Motor neuron (in vitro differentiated cells): Measurements from ENCODE around the gene PPP1R1C. TPM values are rescaled to one million over a fixed set of nuclear protein-coding genes. Genes with fewer than 3 reads are reported as not detected.

Source experiments
- ATAC-seq, 8 experiments: fragments of 200-7000 bp; cut with Tn5 transposase; replicated peaks in 6 of 8; 2 replicates each; pipeline ENCODE4 v1.8.0; 2021; ENCODE audit warnings: mild to moderate bottlenecking in 8 of 8, moderate library complexity in 8 of 8
- H3K27ac ChIP-seq, 2 donors: fragments of 250-450 bp; sonication (Bioruptor Pico); 2 replicates each; pipeline ENCODE4 v1.9.0; 2021; ENCODE audit warnings: antibody characterized with exemption in 2 of 2, mild to moderate bottlenecking in 2 of 2, moderate library complexity in 1 of 2
- H3K4me1 ChIP-seq, 2 donors: fragments of 250-450 bp; sonication (Bioruptor Pico); replicated peaks in 1 of 2; 2 replicates each; pipeline ENCODE4 v1.6.1; 2021; ENCODE audit warnings: antibody characterized with exemption in 2 of 2, mild to moderate bottlenecking in 2 of 2, moderate library complexity in 1 of 2
- H3K4me3 ChIP-seq, 5 donors: fragments of 250-450 bp; sonication (Bioruptor Pico); 2 replicates each; pipeline ENCODE4 v1.9.0; 2021; ENCODE audit warnings: antibody characterized with exemption in 5 of 5, mild to moderate bottlenecking in 5 of 5, moderate library complexity in 4 of 5
- WGBS, 10 experiments: fragments of 450-650 bp; shearing (Covaris generic); methylation state at CpG; one replicate each; pipeline ENCODE4 v1.0.0; 2022; 5-methylcytosine and 5-hydroxymethylcytosine counted together
- in situ Hi-C, 9 experiments: fragments of 400-800 bp; cut with MboI; loops; one replicate each; pipeline ENCODE4 v1.15.0; 2021; ENCODE audit warnings: low sequenced_read_pairs in 9 of 9, low pct_unique_long_range_greater_than_20kb in 2 of 9; ENCODE audit not compliant: unreplicated experiment in 9 of 9
- total RNA-seq, 8 experiments: library from RNA; unstranded; fragments of 300-600 nt; gene quantifications; 2 replicates each; pipeline versions ENCODE4 v1.2.3 to v1.2.4, GENCODE V29; 2022

PPP1R1C gene
- total RNA-seq, 8 experiments from 2014 or later = 0.14 to 10.3 (median 0.46) TPM; not detected in 3

GRCh38 chr2:182128821-182129707, 143.4 kb downstream of the PPP1R1C start:
- WGBS, 10 experiments = 0 to 93% (median 56%) methylated on average over 1 to 3 of the region's 3 CpGs
- in situ Hi-C loops = no loop called here
- Histone ChIP-seq H3K4me1 (no peaks in the 10 kb centered on the region), H3K27ac (no peak overlapping the region), H3K4me3 (no peak overlapping the region)
- ATAC-seq = no peak

GRCh38 chr2:182132605-182133004, 147.0 kb downstream of the PPP1R1C start:
- no peak for ATAC-seq
- in situ Hi-C loops = no loop called here
- Histone ChIP-seq H3K27ac (no peak overlapping the region), H3K4me3 (no peak overlapping the region), H3K4me1 (no peaks in the 10 kb centered on the region)

GRCh38 chr2:182133195-182133891, 147.7 kb downstream of the PPP1R1C start:
- in situ Hi-C loops = no loop called here
- 0 to 64% (median 29%) methylated on average over 1 of the region's 1 CpG; no CpG with 5 or more reads in 3 of the 10 experiments for WGBS, 10 experiments
- ATAC-seq = no peak
- no peak overlapping the region for H3K27ac ChIP-seq
- no peak overlapping the region for H3K4me3 ChIP-seq
- no peaks in the 10 kb centered on the region for H3K4me1 ChIP-seq

GRCh38 chr2:182134201-182134600, 148.5 kb downstream of the PPP1R1C start:
- ATAC-seq = no peak
- 20% methylated on average over 1 of the region's 1 CpG; no CpG with 5 or more reads in 9 of the 10 experiments for WGBS, 10 experiments
- Histone ChIP-seq H3K27ac (no peak overlapping the region), H3K4me3 (no peak overlapping the region), H3K4me1 (no peaks in the 10 kb centered on the region)
- in situ Hi-C loops = no loop called here

- Histone ChIP-seq H3K4me3 (no peak overlapping the region), H3K27ac (no peak overlapping the region), H3K4me1 (peaks cover 12 to 19% of the 10 kb centered on the region in 2 donors)
- 49 to 100% (median 83%) methylated on average over 1 to 6 of the region's 6 CpGs; no CpG with 5 or more reads in 3 of the 10 experiments for WGBS, 10 experiments
- peak in 1 of 8 experiments; percentile 29 for ATAC-seq
- in situ Hi-C loops = no loop called here
These were observed 156.4 kb downstream of the PPP1R1C start for GRCh38 chr2:182142062-182142461.

GRCh38 chr2:182144041-182144775, 158.6 kb downstream of the PPP1R1C start:
- in situ Hi-C loops = no loop called here
- no peak overlapping the region for H3K4me3 ChIP-seq
- 30 to 95% (median 76%) methylated on average over 3 to 7 of the region's 7 CpGs for WGBS, 10 experiments
- H3K27ac ChIP-seq = no peak overlapping the region
- peak in 3 of 8 experiments; percentile 35 to 46 (median 36) for ATAC-seq
- peaks cover 12 to 19% of the 10 kb centered on the region in 2 donors for H3K4me1 ChIP-seq

GRCh38 chr2:182144776-182145165, 159.1 kb downstream of the PPP1R1C start:
- ATAC-seq = peak in 1 of 8 experiments; percentile 25
- H3K4me3 ChIP-seq = no peak overlapping the region
- in situ Hi-C loops = no loop called here
- no peak overlapping the region for H3K27ac ChIP-seq
- WGBS, 10 experiments = 38 to 83% (median 60%) methylated on average over 1 of the region's 1 CpG; no CpG with 5 or more reads in 3 of the 10 experiments
- H3K4me1 ChIP-seq = peaks cover 12 to 19% of the 10 kb centered on the region in 2 donors

GRCh38 chr2:182148344-182148743, 162.7 kb downstream of the PPP1R1C start:
- in situ Hi-C loops = no loop called here
- no peak overlapping the region for H3K4me3 ChIP-seq
- no peak for ATAC-seq
- peaks cover 3 to 4% of the 10 kb centered on the region in 2 donors for H3K4me1 ChIP-seq
- 0 to 100% (median 65%) methylated on average over 1 to 2 of the region's 2 CpGs; no CpG with 5 or more reads in 4 of the 10 experiments for WGBS, 10 experiments
- H3K27ac ChIP-seq = no peak overlapping the region

- Histone ChIP-seq H3K4me3 (no peak overlapping the region), H3K4me1 (peaks cover 0 to 3% of the 10 kb centered on the region in 2 donors), H3K27ac (no peak overlapping the region)
- ATAC-seq = no peak
- 50 to 100% (median 86%) methylated on average over 1 to 3 of the region's 3 CpGs for WGBS, 10 experiments
- in situ Hi-C loops = no loop called here
These were observed 178.2 kb downstream of the PPP1R1C start for GRCh38 chr2:182163878-182164277.

- no peak for ATAC-seq
- Histone ChIP-seq H3K27ac (no peak overlapping the region), H3K4me3 (no peak overlapping the region), H3K4me1 (peaks cover 0 to 3% of the 10 kb centered on the region in 2 donors)
- in situ Hi-C loops = no loop called here
- WGBS, 10 experiments = 17 to 100% (median 59%) methylated on average over 1 of the region's 1 CpG; no CpG with 5 or more reads in 6 of the 10 experiments
These were observed 179.0 kb downstream of the PPP1R1C start for GRCh38 chr2:182164686-182165085.

GRCh38 chr2:182165202-182165601, 179.5 kb downstream of the PPP1R1C start:
- peaks cover 0 to 3% of the 10 kb centered on the region in 2 donors for H3K4me1 ChIP-seq
- no peak overlapping the region for H3K4me3 ChIP-seq
- 17 to 100% (median 60%) methylated on average over 1 to 2 of the region's 2 CpGs; no CpG with 5 or more reads in 2 of the 10 experiments for WGBS, 10 experiments
- peak in 2 of 8 experiments; percentile 58 to 69 for ATAC-seq
- in situ Hi-C loops = no loop called here
- no peak overlapping the region for H3K27ac ChIP-seq

- in situ Hi-C loops = no loop called here
These were observed 180.8 kb downstream of the PPP1R1C start for GRCh38 chr2:182166406-182166805.

GRCh38 chr2:182166841-182167240, 181.2 kb downstream of the PPP1R1C start:
- H3K27ac ChIP-seq = no peak overlapping the region
- no peak for ATAC-seq
- WGBS, 10 experiments = 63 to 100% (median 91%) methylated on average over 1 to 2 of the region's 2 CpGs; no CpG with 5 or more reads in 1 of the 10 experiments
- peaks cover 0 to 3% of the 10 kb centered on the region in 2 donors for H3K4me1 ChIP-seq
- no peak overlapping the region for H3K4me3 ChIP-seq
- in situ Hi-C loops = no loop called here

More at GRCh38 chr2:182166406-182166805, 180.8 kb downstream of the PPP1R1C start:
- Histone ChIP-seq H3K4me1 (peaks cover 0 to 3% of the 10 kb centered on the region in 2 donors), H3K27ac (no peak overlapping the region), H3K4me3 (no peak overlapping the region)
- no peak for ATAC-seq
- WGBS, 10 experiments = 36 to 88% (median 59%) methylated on average over 1 to 2 of the region's 2 CpGs; no CpG with 5 or more reads in 2 of the 10 experiments
